Esophagus squamous epithelium (tissue), 5 donors: ENCODE results near the gene ZMPSTE24. TPM values are rescaled to one million over a fixed set of nuclear protein-coding genes. Genes with fewer than 3 reads are reported as not detected.
A peak's percentile ranks its signal among the peaks of the same experiment; 100 is the strongest.

Source experiments
- DNase-seq: peaks from one replicate; lab custom pipeline; 2025; lab: John Stamatoyannopoulos, UW
- H3K27ac ChIP-seq, 4 donors: fragments of 200-600 bp; sonication (generic); one replicate each; pipeline ENCODE4 v1.5.1; 2016 to 2019; ENCODE audit warnings: mild to moderate bottlenecking in 1 of 4
- H3K27me3 ChIP-seq, 4 donors: fragments of 200-600 bp; sonication (generic); 1 replicate in 3 of 4; 2 replicates in 1 of 4; pipeline versions ENCODE4 v1.5.1 to v1.6.0; 2017 to 2021; ENCODE audit warnings: antibody characterized with exemption in 1 of 4
- H3K36me3 ChIP-seq, 3 donors: fragments of 200-600 bp; sonication (generic); one replicate each; pipeline ENCODE4 v1.5.1; 2016 to 2019
- H3K4me1 ChIP-seq, 3 donors: fragments of 200-600 bp; sonication (generic); one replicate each; pipeline ENCODE4 v1.5.1; 2017 to 2019
- H3K4me3 ChIP-seq, 4 donors: fragments of 200-600 bp; sonication (generic); 1 replicate in 3 of 4; 2 replicates in 1 of 4; pipeline ENCODE4 v1.5.1; 2016 to 2019; ENCODE audit warnings: mild to moderate bottlenecking in 2 of 4, moderate library complexity in 1 of 4
- H3K9me3 ChIP-seq, 3 donors: fragments of 200-600 bp; sonication (generic); one replicate each; pipeline ENCODE4 v1.5.1; 2016 to 2019
- CTCF ChIP-seq, 6 experiments: fragments of 450-650 bp in 4 of 6; fragments of 200-600 bp in 2 of 6; sonication (generic) in 2 of 6; IDR thresholded peaks; one replicate each; pipeline ENCODE4 v1.5.1; 2016 to 2019; ENCODE audit warnings: antibody characterized with exemption in 6 of 6, mild to moderate bottlenecking in 4 of 6, moderate library complexity in 4 of 6
- POLR2A ChIP-seq, 4 donors: fragments of 450-650 bp; IDR thresholded peaks; one replicate each; pipeline ENCODE4 v1.6.1; 2017; ENCODE audit warnings: antibody characterized with exemption in 4 of 4, mild to moderate bottlenecking in 4 of 4, moderate library complexity in 3 of 4
- WGBS, 2 donors: methylation state at CpG; one replicate each; pipeline ENCODE4 v1.1.5; 2018; 5-methylcytosine and 5-hydroxymethylcytosine counted together
- intact Hi-C: fragments of 100-400 bp; cut with DNase I; formaldehyde crosslinking; loops from one replicate; pipeline ENCODE4 v1.15.0; 2022
- total RNA-seq, 4 donors: library from RNA; depleted of rRNA; stranded (reverse); fragments of >200 nt; gene quantifications; one replicate each; pipeline ENCODE4 v1.1.0, GENCODE V29; 2016
- donor health status: DM: yes; HTN: yes; CAD: no.

Gene ZMPSTE24
- total RNA-seq, 4 donors from 2014 or later = 26.2 to 47.1 (median 39.0) TPM

DNA sequence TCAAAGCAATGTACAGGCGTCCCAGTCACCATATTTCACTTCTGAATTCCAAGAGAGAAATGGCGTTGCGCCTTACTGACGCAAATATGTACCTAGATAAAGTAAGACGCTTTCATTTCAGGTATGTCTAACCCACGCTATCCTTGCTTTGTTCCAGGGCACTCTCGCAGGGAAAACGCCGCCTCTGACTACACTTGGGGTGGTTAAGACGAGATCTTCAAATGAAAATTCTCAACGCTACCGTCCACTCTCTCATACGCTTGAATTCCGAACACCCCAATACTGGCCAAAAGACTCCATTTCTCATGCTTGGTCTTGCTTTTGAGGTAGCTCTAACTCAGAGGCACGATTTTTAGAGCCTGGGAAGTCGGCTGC is 736 bp upstream of the ZMPSTE24 start:
- H3K4me1 ChIP-seq = peaks cover 4 to 48% (median 17%) of the 10 kb centered on the region in 3 donors
- WGBS, 2 donors = 1% methylated on average over 14 to 16 of the region's 16 CpGs
- peak overlapping the region; percentile 58 to 97 (median 87) for H3K4me3 ChIP-seq
- H3K9me3 ChIP-seq = no peaks in the 10 kb centered on the region
- no peak for DNase-seq
- H3K27me3 ChIP-seq = no peaks in the 10 kb centered on the region
- peaks cover 0 to 25% (median 9%) of the 10 kb centered on the region in 3 donors for H3K36me3 ChIP-seq
- peak overlapping the region; percentile 95 to 98 (median 96) for H3K27ac ChIP-seq
- TF ChIP-seq POLR2A (IDR thresholded peaks at IDR 0.05) = no peak
- intact Hi-C loops = no loop called here

GRCh38 chr1:40258445-40258769 is 371 bp downstream of the ZMPSTE24 start:
- peak overlapping the region; percentile 95 to 98 (median 96) for H3K27ac ChIP-seq
- intact Hi-C loops = no loop called here
- no peaks in the 10 kb centered on the region for H3K27me3 ChIP-seq
- TF ChIP-seq CTCF (IDR thresholded peaks at IDR 0.05) (no peak), POLR2A (IDR thresholded peaks at IDR 0.05) (no peak)
- H3K36me3 ChIP-seq = peaks cover 0 to 36% (median 12%) of the 10 kb centered on the region in 3 donors
- peak overlapping the region; percentile 58 to 97 (median 87) for H3K4me3 ChIP-seq
- no peaks in the 10 kb centered on the region for H3K9me3 ChIP-seq
- no CpG with 5 or more reads among the region's 10 CpGs for WGBS, 2 donors
- DNase-seq = no peak
- peaks cover 4 to 58% (median 17%) of the 10 kb centered on the region in 3 donors for H3K4me1 ChIP-seq

- no peak overlapping the region for H3K27ac ChIP-seq
- TF ChIP-seq CTCF (IDR thresholded peaks at IDR 0.05) (no peak), POLR2A (IDR thresholded peaks at IDR 0.05) (no peak)
- H3K9me3 ChIP-seq = no peaks in the 10 kb centered on the region
- H3K4me1 ChIP-seq = peaks cover 0 to 67% (median 11%) of the 10 kb centered on the region in 3 donors
- DNase-seq = no peak
- WGBS, 2 donors = 64 to 70% methylated on average over 3 of the region's 3 CpGs
- H3K4me3 ChIP-seq = no peak overlapping the region
- intact Hi-C loops = no loop called here
- H3K36me3 ChIP-seq = peaks cover 0 to 80% (median 21%) of the 10 kb centered on the region in 3 donors
- H3K27me3 ChIP-seq = no peaks in the 10 kb centered on the region
These were observed 6.3 kb downstream of the ZMPSTE24 start for GRCh38 chr1:40264354-40264781.

GRCh38 chr1:40265298-40265697 is 7.3 kb downstream of the ZMPSTE24 start:
- peaks cover 0 to 84% (median 21%) of the 10 kb centered on the region in 3 donors for H3K36me3 ChIP-seq
- no peaks in the 10 kb centered on the region for H3K9me3 ChIP-seq
- H3K27ac ChIP-seq = no peak overlapping the region
- H3K27me3 ChIP-seq = no peaks in the 10 kb centered on the region
- DNase-seq = no peak
- H3K4me1 ChIP-seq = peaks cover 0 to 59% (median 7%) of the 10 kb centered on the region in 3 donors
- TF ChIP-seq POLR2A (IDR thresholded peaks at IDR 0.05) (no peak), CTCF (IDR thresholded peaks at IDR 0.05) (no peak)
- intact Hi-C loops = no loop called here
- no peak overlapping the region for H3K4me3 ChIP-seq

DNA sequence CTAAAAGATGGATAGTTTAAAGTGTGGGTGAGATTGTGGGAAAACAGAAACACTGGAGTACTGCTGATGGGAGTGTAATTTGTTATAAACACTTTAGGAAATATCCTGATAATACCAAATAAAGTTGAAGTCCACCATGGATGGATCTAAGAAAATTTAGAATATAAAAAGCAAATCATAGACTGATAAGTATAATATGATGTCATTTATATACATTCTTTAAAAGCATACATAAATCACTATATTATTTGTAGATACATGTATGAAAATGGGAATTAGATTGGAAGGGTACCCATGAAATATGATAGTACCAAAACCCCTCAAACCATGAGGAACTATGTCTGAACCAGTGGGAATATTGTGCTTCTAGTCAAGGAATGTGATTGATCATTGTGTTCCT is 7.9 kb downstream of the ZMPSTE24 start:
- no peak for DNase-seq

More for the DNA sequence above, 7.9 kb downstream of the ZMPSTE24 start:
- TF ChIP-seq CTCF (IDR thresholded peaks at IDR 0.05) (no peak), POLR2A (IDR thresholded peaks at IDR 0.05) (no peak)
- intact Hi-C loops = no loop called here
- Histone ChIP-seq H3K4me1 (peaks cover 0 to 55% (median 7%) of the 10 kb centered on the region in 3 donors), H3K9me3 (no peaks in the 10 kb centered on the region), H3K36me3 (peaks cover 0 to 84% (median 21%) of the 10 kb centered on the region in 3 donors), H3K4me3 (no peak overlapping the region), H3K27ac (peak overlapping the region in 1 of 4 donors; percentile 23), H3K27me3 (no peaks in the 10 kb centered on the region)
